Prostate gland (tissue), 2 donors: ENCODE data around the gene TOP2B.

Experiments
- CTCF ChIP-seq, 4 experiments: fragments of 200-600 bp in 2 of 4; fragments of 450-650 bp in 2 of 4; sonication (generic) in 2 of 4; IDR thresholded peaks; 1 replicate in 3 of 4; 2 replicates in 1 of 4; pipeline ENCODE4 v1.5.1; 2016 to 2019; ENCODE audit warnings: antibody characterized with exemption in 4 of 4, mild to moderate bottlenecking in 2 of 4, moderate library complexity in 2 of 4
- POLR2A ChIP-seq: fragments of 450-650 bp; IDR thresholded peaks from one replicate; pipeline ENCODE4 v1.6.1; 2016; ENCODE audit warnings: antibody characterized with exemption, mild to moderate bottlenecking
- POLR2AphosphoS5 ChIP-seq: sonication (generic); formaldehyde crosslinking; IDR thresholded peaks from one replicate; pipeline ENCODE4 v1.6.1; 2017; ENCODE audit warnings: antibody characterized with exemption

DNA sequence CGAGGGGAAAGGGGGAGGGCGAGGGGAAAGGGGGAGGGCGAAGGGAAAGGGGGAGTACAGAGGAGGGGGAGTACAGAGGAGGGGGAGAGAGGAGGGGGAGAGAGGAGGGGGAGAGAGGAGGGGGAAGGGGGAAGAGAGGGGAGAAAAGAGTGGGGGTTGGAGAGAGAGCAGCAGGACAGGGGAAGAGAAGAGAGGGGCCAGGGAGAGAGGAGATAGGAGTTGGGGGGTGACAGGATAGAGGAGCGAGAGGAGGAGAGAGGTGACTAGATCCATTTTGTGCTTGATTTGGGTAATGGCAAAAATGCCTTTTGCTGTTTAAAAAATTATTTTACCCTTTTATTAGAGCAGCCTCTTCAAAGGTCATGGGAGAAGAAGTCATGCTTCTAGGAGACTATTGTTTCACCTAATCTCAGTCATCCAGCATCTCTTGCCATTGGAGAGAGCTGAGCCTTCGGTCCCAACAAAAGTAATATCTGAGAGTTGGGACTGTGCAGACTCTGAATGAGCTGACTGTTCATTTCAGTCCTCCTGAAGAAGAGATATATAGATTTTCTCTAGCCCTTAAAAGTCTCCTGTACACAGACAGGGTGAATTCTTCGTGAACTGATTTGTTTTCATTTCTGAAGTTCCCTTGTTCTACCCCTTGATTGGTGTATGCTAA lies 15.1 kb upstream of the TOP2B start:
- TF ChIP-seq POLR2A (no peak), CTCF (IDR thresholded peaks at IDR 0.05) (no peak), POLR2AphosphoS5 (no peak)
